Measurements from ENCODE around the gene LSAMP.
"Not testable (repeated sequence)": the region's sequence is repeated elsewhere in the genome, so short reads cannot be mapped to it uniquely, and the experiment has no call there.

The LSAMP gene

DNA sequence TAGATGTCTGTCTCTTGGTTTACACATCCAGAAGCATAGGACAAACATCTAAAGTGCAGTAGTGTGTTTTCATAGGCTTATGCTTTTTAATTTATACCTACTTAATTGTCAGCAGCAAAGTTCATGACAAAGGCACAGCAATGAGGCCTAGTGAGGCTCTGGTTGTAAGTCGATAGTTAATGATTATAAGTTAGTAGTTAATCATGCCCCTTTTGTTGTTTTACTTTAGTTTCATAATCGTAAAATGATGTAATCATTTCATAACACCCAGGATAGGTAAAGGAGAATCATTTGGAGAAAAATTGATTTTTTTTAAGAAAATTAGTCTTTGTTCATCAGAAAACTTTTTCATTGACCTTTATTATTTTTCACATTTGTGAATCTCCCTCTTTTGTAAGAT lies 351.9 kb downstream of the LSAMP start:
- DNase-seq = no peak

- no peak for DNase-seq
Measured at GRCh38 chr3:116087426-116087825, 357.9 kb downstream of the LSAMP start.

GRCh38 chr3:116084999-116085791 lies 360.1 kb downstream of the LSAMP start:
- DNase-seq = no peak

DNA sequence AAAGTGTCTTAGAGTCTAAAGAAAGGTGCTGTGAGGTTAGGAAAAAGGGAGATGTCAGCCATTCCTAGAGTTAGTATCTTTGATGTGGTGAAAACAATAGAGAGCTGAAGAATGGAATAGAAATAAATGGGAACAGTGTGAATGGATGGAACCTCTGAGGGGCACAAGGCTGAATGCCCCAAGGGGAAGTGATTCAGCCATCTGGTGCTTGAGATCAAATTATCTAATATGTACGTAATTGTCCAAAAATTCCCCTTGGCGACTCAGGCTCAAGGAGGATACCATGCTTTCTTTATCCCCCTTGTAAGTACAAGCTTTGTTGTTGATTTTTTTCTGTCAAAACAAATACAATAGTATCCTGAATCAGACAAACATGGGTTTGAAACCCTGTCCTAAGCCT lies 361.6 kb downstream of the LSAMP start:
- no peak for DNase-seq

GRCh38 chr3:116078561-116078960 lies 366.7 kb downstream of the LSAMP start:
- no peak for DNase-seq

DNA sequence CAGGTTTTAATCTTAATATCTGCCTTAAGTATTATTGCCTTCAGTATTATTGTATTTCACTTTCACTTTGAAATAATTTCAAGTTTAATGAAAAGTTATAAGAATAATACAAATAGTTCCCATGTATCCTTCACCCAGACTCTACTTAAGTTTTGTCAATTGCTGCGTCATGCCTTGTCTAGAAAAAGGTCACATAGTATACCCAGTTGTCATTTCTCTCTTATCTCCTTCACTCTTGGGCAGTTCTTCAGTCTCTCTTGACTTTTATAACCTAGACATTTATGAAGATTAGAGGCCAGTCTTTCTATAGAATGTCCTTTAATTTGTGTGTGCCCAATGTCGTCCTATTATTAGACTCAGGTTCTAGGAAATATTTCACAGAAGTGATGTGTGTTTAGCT lies 367.7 kb downstream of the LSAMP start:
- no peak for DNase-seq

DNA sequence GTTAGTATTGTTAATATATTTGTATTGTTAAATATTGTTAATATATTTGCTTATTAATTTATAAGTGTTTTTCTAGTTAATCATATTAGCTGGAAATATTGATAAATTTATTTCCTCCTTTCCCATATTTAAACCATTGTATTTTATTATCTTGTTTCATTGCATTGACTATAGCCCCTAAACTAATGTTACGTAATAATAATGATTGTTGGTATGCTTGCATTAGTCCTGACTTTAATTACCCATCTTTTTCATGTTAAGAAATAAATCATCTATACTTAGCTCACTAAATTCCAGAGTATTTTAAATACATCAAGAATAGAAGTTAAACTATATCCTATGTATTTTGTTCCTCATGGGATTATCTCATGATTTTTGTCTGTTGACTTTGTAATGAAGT lies 368.2 kb downstream of the LSAMP start:
- no peak for DNase-seq

DNA sequence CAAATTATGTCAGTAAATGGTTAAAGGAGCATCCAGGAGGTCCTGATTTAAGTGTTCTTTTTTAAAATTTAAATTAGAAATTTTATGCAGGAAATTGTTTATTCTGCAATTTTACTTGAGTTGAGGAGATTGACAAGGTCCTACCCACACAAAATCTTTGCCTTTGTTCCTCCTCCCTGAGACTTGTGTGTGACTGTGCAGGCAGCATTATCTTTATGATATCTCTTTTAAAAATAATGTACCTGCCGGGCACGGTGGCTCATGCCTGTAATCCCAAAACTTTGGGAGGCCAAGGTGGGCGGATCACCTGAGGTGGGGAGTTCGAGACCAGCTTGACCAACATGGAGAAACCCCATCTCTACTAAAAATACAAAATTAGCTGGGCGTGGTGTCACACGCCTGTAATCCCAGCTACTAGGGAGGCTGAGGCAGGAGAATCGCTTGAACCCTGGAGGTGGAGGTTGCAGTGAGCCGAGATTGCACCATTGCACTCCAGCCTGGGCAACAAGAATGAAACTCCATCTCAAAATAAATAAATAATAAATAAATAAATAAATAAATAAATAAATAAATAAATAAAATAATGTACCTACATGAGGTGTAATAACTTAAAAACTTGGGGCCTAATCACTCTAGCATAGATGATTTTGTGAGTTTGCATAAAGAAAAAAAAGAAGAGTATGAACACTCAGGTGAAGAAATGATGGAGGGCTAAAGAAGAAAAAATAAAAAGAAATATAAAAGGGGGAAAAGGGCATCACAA lies 374.6 kb downstream of the LSAMP start:
- not testable (repeated sequence) for DNase-seq

- DNase-seq = no peak
Measured at GRCh38 chr3:116070061-116070460, 375.2 kb downstream of the LSAMP start.

DNA sequence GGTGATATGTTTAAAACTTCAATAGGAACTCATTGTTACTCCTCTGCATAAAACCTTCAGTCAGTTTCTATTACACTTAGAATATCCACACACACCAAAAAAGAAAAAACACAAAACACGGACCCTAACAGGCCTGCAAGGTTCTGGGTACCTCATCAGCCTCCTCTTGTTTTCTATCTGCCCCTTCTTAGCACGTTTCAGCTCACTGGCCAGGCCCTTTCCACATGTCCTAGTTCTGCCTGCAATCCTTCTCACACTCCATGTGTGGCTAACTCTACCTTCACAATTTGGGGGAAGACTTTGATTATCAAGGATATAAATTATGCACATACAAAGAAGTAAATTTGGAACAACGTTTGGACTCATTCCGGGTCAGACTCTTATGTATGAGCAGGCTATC lies 376.3 kb downstream of the LSAMP start:
- DNase-seq = no peak

- DNase-seq = no peak
Measured at GRCh38 chr3:116067326-116067725, 378.0 kb downstream of the LSAMP start.

- no peak for DNase-seq
Measured at GRCh38 chr3:116065501-116065900, 379.8 kb downstream of the LSAMP start.

GRCh38 chr3:116064646-116065045 lies 380.6 kb downstream of the LSAMP start:
- DNase-seq = no peak

DNA sequence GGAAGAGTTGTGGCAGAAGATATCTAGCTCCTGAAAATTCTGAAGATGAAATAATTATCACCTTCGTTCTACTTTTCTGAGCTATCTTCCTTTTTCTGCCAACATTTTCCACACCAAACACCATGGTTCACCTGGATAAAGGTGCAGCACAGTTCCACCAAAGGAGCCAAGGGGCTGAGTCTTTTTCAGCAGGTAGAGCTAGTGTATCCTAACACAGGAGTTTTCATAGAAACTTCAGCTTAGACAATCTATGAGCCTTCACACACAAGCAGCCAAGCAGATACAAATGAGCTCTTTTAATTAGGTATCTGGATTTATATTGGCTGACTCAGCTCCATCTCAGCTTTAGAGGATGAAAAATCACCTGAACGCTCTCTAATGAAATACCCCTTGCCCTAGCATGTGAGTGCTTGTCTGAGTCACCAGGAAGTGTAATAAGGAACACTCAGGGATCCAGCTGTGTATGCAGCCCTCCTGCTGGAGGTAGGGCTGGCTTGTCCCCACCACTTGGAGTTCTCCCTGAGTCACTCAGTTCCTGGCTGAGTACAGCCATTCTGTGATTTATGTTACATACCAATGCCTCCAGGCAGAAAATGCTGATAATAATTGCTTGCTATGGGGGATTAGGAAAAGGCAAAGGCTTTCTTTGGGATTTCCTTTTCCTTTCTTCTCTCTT lies 385.7 kb downstream of the LSAMP start:
- DNase-seq = no peak

DNA sequence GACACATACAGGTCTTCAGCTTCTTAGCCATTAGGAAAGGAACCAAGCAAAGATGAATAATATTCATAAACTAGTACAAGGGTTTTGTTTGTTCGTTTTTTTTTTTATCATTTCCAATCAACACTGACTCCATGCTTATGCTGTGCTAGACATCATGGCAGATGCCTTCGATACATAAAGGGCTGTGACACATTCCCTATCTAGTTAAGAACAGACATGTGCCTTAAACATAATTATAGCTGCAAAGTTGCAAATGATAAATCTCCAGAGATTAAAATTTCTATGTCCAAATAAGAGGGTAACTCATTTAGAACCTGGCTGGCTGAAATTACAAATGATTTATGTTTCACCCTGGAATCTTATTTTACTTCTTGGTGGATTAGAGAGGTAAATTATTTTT lies 386.4 kb downstream of the LSAMP start:
- DNase-seq = no peak

DNA sequence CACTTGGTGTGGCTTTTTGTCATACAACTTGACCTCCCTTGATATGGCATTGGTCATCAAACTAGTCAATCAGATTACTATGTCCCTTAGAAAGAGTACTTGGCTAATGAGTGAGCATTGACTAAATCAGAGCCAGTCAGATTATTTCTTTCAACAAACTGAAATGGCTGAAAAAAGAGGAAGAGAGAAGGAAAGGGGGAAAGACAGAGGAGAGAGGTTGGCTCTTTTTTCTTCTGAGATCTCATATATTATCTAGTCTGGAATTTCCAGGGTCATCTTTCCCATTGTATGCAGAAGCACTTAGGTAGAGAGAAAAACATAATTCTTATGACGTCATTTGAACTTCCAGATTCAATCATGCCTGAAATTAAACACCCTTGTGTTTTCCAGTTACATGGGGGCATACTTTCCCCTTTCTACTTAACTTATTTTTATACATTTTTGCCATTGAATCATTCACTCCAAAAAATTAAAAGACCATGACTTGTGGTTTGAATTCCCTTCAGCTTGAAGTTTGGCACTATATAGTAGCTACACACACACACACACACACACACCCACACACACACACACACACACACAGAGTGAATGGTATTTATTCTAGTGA lies 387.8 kb downstream of the LSAMP start:
- no peak for DNase-seq

DNA sequence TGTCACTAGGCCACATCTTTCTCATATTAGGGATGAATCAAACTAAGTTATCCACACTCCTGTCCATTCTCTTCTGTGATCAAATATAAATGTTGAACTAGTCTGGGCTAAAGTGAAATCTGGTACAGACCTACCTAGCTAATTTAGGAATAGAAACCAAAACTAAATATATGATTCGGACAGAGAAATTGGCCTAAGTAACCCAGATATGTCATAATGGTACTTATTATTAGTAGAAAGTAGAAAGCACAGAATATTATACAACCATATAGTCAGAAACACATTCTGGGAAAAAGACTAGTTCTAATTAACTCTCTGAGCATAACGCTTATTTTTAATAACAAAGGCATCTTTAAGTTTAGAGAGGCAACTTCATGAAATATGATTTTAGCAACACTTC lies 389.0 kb downstream of the LSAMP start:
- DNase-seq = no peak

DNA sequence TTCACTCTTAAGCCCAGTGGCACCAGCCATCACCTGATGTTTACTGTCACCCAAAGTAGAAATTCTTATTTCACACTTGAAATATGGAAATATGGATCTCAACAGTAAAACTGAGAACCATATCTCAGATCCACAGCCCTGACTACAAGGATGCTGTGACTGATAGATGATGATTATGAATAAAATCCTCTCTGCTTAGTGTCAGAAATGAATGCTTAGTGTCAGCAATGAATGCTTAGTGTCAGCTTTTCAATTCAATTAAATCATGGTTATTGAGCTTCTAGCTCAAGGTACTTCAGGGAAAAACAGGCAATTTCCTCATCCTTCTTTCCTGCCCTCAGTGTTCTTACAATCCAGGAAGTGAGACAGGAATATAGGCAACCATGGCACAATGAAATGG lies 392.3 kb downstream of the LSAMP start:
- no peak for DNase-seq

DNA sequence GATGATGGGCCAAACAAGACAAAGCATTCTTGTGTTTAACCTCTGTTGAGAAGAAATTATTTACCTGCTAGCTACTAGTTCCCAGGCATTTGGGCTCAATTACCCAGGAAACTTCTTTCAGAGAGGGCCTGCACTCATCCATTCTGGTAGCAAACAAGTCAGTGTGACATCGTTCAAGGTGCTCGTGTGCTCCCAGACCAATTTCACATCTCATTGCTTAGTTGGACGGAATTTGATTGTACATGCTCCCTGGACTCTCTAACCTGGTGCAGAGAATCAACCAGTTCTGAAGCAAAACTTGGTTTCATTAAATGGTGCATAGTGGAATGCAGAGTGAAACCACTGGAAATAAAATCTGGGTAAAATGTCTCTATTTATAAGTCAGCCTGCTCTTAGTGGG lies 392.7 kb downstream of the LSAMP start:
- no peak for DNase-seq

DNA sequence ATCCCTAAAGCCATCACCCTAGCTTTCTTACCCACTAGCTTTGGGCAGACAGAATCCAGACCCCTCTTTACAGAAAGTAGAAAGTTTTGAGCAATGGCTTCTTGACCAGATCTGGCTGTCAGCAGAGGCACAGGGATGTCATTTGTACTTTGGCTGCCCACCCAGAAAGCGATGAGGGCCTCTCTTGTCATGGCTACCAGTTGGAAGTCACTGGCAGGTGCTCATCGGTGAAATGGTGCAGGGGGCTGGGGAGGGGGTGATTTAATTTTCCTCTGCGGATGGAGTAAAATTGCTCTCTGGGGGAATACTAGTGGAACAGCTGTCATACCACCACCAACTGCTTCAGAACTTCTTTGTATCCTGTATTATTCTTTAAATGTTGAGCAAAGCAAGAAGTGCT lies 393.7 kb downstream of the LSAMP start:
- DNase-seq = no peak

GRCh38 chr3:116051040-116051439 lies 394.2 kb downstream of the LSAMP start:
- no peak for DNase-seq

DNA sequence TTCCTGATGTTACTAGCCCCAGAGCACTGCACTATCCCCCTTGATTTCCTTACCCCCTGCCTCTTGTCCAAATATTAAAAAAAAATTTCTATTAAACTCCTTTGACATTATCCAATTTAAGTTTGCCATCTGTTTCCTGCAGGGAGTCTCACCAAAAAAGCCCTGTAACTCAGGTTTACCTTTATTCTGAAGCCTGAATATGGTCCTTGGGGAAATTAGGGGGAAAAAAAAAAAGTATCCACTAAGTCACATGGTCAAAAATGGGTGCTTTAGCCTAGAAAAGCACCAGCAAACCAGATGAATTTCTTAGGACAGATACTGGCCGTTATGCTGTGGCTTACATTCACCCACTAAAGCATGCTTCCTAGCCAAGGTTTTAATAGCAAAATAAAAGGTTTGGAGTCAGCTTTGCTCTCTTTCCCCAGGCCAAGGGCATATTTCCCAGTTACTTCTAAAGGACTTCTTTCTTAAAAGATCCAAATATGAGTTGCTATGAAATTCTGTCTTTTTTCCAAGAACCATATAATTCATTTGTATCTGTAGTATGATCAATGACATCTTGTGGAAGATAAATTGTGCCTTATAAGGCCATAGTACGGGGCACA lies 394.9 kb downstream of the LSAMP start:
- no peak for DNase-seq

DNA sequence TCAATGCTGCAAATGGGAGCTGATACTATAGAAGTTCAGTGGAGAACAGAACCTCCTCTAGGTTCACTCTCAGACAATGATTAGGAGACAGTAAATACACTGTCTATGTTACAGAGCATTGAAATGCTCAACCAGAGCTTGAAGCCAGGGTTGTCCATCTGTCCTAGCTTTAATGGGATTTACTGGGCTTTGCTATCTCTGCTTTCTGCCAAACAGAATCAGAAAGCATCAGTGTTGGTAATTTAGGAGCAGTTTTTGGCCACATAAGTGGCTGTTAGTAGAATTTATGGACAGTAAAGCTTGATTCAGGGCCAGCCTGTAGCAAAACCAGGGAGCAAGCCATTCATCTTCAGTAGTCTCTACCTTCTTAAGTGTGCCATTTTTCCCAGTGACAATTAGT lies 396.3 kb downstream of the LSAMP start:
- no peak for DNase-seq
